Stimulated activated CD4-positive, alpha-beta T cell treated with anti-CD3 and anti-CD28 coated beads, Interleukin-1b, Interleukin-23, amount 100 ng/mL, for 48 hours (primary cell): ENCODE measurements around the gene GCLM.
A peak's percentile ranks its signal among the peaks of the same experiment; 100 is the strongest.

Experiments
- DNase-seq: peaks from one replicate; pipeline ENCODE4 v3.0.0-alpha.2; 2020

GCLM gene

DNA sequence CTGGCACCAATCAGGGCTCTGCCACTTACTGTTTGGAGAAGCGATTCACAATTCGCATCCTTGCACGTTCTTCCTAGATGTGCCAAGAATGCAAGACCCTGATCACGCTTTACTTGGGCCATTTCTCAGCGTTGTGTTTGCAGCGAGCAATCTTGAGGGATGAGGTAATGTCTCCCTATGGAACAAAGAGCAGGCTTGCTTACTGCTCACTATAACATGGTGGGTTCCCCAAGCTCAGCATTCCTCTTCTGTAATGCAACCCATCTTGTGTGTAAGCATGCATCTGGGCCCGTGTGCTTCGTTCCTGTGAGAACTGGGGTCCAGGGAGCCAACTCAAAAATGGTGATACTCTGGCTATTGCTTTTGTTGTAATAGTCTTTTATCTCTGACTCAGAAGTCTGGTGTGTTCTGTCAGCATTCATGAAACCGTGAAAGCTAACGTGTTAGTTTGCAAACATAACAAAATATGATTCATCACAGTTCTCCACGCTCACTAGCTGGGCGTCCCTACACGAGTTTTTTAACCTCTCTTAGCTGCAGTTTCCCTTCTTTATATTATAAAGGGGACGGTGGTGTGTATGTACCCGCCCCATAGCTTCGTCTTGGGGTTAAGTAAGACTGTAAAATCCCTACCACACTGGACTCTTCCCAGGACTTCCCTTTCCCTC is 63.6 kb downstream of the GCLM start:
- peak; percentile 48 for DNase-seq

DNA sequence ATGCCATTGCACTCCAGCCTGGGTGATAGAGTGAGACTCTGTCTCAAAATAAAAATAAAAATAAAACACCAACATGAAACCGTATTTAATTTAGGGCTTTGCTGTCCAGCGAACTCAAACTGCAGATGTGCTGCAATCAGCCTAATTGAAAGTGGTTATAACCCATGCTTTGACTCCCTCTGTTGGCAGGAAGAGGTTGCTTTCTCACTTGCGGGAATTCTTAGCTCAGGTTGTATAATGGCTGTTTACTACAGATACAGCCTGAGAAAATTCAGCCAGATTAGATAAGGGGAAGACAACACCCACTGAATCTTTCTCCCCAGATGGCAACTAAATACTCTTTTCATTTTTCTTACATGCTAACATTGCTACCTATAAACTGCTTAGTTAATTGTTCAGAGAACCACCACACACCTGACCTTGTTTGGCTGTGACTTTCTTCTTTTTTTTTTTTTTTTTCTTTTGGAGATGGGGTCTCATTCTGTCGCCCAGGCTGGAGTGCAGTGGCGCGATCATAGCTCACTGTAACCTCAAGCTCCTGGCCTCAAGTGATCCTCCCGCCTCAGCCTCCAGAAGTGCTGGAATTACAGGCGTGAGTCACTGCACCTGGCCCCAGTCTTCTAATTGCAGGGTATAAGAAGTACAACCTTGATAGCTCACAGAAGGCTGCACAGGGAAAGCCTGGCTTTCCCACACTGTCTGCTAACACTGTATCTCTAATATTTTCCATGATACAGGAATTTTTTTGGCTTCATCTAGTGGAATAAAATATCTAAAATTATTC is 64.8 kb downstream of the GCLM start:
- peak; percentile 8 for DNase-seq

DNA sequence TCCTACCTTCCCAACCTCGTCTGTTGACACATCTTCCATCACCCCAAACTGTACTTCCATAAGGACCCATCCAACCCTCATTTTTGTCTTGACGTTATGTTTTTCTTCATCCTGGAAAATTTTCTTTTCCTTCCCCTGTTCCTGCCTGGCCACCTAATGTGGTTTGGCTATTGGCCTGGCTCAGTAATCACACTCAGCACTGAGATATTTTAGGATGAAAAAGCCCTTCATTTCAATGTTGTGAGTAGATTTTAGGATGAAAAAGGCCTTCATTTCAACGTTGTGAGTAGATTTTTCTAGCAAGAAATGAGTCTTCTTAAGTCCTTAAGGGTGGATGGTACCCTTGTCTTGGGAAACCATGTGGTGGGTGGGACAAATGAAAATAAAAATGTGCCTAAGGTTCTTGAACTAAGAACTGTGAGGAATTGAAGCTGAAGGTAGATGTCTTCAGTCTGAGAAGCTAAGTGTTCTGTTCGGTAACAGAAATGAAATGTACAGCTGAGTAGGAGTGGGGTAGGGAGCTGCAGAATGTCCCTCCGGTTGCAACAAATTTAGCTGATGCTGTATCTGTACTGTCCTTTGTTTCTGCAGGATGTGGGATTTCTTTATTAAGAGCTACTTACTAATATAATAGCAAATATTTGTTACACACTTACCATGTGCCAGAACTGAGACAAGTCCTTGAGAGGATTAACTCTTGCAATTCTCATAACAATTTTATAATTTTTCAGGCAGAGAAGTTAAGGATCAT is 66.3 kb downstream of the GCLM start:
- no peak for DNase-seq

GRCh38 chr1:93841771-93842170 is 67.5 kb downstream of the GCLM start:
- DNase-seq: no peak

DNA sequence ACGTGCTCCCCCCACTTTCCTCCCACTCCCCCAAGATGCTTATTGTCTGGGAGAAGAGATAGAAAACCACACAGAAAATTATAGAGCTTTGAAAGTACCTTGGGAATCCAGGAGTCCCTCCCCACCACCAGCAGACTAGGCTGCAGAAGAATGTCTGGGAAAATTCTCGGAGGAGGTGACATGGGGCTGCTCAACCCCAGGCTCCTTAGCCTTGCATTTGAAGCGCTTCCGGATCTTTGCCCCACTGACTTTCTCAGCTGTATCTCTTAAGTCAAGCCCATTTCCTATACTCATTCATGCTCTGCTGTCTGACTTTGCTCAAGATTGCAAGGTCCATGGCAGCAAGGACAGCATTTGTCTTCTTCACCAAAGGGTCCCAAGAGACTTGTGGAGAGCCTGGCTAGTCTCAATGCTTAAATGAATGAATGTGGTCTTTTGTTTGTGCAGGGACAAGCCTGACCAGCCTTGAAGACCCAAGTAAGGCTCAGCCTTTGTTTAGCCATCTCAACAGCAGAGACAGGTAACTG is 68.2 kb downstream of the GCLM start:
- DNase-seq: no peak

DNA sequence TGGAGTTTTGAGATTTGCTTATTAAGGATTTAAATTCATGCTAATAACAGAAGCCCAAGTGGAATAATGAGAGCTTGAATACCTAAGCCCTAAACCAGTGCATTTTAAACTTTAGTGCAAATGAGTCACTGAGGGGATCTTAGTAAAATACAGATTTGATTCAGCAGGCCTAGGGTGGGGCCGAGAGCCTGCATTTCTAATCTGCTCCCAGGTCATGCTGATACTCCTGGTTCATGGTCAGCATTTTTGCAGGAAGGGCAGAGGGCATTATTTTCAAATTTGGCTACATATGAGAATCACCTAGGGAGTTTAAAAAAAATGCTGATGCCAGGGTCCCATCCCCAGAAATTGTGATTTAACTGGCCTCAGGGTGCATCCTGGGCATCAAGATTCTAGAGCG is 69.5 kb downstream of the GCLM start:
- no peak for DNase-seq

GRCh38 chr1:93839307-93839706 is 69.9 kb downstream of the GCLM start:
- DNase-seq: peak; percentile 17

- DNase-seq: no peak
Observed at GRCh38 chr1:93837961-93838360, 71.3 kb downstream of the GCLM start.
